Heart right ventricle (tissue), 16 donors: ENCODE data around the gene KRTAP10-1. TPM values are rescaled to one million over a fixed set of nuclear protein-coding genes. Genes with fewer than 3 reads are reported as not detected.
A peak's percentile ranks its signal among the peaks of the same experiment; 100 is the strongest.

Experiments used
- ATAC-seq, 8 donors: fragments of 200-7000 bp; cut with Tn5 transposase; one replicate each; pipeline ENCODE4 v1.9.1; 2020; ENCODE audit warnings: mild to moderate bottlenecking in 8 of 8, moderate library complexity in 8 of 8, moderate number of reproducible peaks in 1 of 8
- DNase-seq, 2 donors: peaks; one replicate each; pipeline ENCODE4 v3.0.0-alpha.2; 2020
- H3K27ac ChIP-seq, 10 donors: fragments of 200-600 bp; sonication (generic) in 2 of 10; one replicate each; pipeline versions ENCODE4 v1.5.0 to v1.8.0; 2020 to 2022; ENCODE audit warnings: mild to moderate bottlenecking in 3 of 10
- H3K27me3 ChIP-seq, 7 donors: fragments of 200-600 bp; one replicate each; pipeline ENCODE4 v1.8.0; 2021 to 2022; ENCODE audit warnings: mild to moderate bottlenecking in 2 of 7
- H3K36me3 ChIP-seq, 9 donors: fragments of 200-600 bp; sonication (generic) in 1 of 9; one replicate each; pipeline versions ENCODE4 v1.5.0 to v1.8.0; 2020 to 2022; ENCODE audit warnings: mild to moderate bottlenecking in 2 of 9
- H3K4me1 ChIP-seq, 9 donors: fragments of 200-600 bp; sonication (generic) in 1 of 9; one replicate each; pipeline versions ENCODE4 v1.5.0 to v1.8.0; 2020 to 2022; ENCODE audit warnings: mild to moderate bottlenecking in 4 of 9
- H3K4me3 ChIP-seq, 10 donors: fragments of 200-600 bp; sonication (generic) in 2 of 10; one replicate each; pipeline versions ENCODE4 v1.5.0 to v1.8.0; 2020 to 2022; ENCODE audit warnings: mild to moderate bottlenecking in 7 of 10, moderate library complexity in 2 of 10
- H3K9me3 ChIP-seq, 11 donors: fragments of 200-600 bp in 10 of 11; sonication (generic) in 2 of 11; one replicate each; pipeline versions ENCODE4 v1.5.0 to v1.8.0; 2013 to 2022; ENCODE audit warnings: mild to moderate bottlenecking in 2 of 11, control low read depth in 1 of 11, moderate library complexity in 1 of 11
- WGBS, 2 donors: extraction: QIAGEN DNeasy Blood & Tissue Kit; methylation state at CpG; one replicate each; pipeline ENCODE4 v1.1.7; 2013; ENCODE audit warnings: inconsistent platforms in 1 of 2; 5-methylcytosine and 5-hydroxymethylcytosine counted together
- intact Hi-C, 10 donors: fragments of 100-400 bp; cut with DNase I; formaldehyde crosslinking; loops; one replicate each; pipeline versions ENCODE4 v1.11.1 to v1.14.2; 2022
- polyA plus RNA-seq, 2 donors: library from polyadenylated mRNA; stranded (reverse); fragments of 200-250 nt; gene quantifications; one replicate each; pipeline ENCODE4 v1.2.3, GENCODE V29; 2013
- total RNA-seq, 10 donors: library from RNA; stranded (reverse); fragmentation: NEBNext Ultra II Directional in 3 of 10; extraction: Animal tissue kit (Norgen Biotek cat#: 25700) in 3 of 10; gene quantifications; one replicate each; pipeline versions ENCODE4 v1.2.1 to v1.2.4, GENCODE V29; 2021 to 2023
- TF ChIP-seq, protein P1 (sequence below), 9 donors: fragments of 200-600 bp; sonication (generic) in 2 of 9; IDR thresholded peaks; one replicate each; pipeline versions ENCODE4 v1.5.0 to v1.8.0; 2021 to 2022; ENCODE audit warnings: antibody characterized with exemption in 9 of 9, mild to moderate bottlenecking in 5 of 9, moderate library complexity in 1 of 9
- donor health status: Arrhythmogenic right ventricular cardiomyopathy.
- donor health status: ischemic (EF 13 %, LVEDD 7.1; RV severe dilation, severe dysfunction).
- donor health status: healthy with polysubstance abuse.
- donor health status: DM: no; HTN: yes; CAD: no.
- donor health status: DM: no; HTN: no; CAD: no.
- donor health status: ischemic (EF 25% LVEDD 6.9; RV normal size, moderate dysfunction).
- donor health status: ischemic (EF 25% LVEDD 5.7; RV mildly dilated, moderate dysfunction).
- donor health status: healthy.
- donor health status: DM: yes; HTN: yes; CAD: no.
- donor health status: Ischemic cardiomyopathy.
- donor health status: ischemic (EF 35%, LVEDD 5.7; RV mildly dilated, moderate dysfunction).
- donor health status: nonischemic (EF 11% LVEDD 7.7; RV severe dilation, severe dysfunction).
- donor health status: DM: yes; HTN: yes; CAD: no.
- donor health status: PGD.
- donor health status: ischemic (EF 29% LVEDD 5.4; RV normal size, mild dysfunction).
- donor health status: nonischemic (EF 23%, LVEDD 6.1; RV moderate dilation, normal function).

KRTAP10-1 gene
- total and polyA plus RNA-seq, 12 donors, result not detected

DNA sequence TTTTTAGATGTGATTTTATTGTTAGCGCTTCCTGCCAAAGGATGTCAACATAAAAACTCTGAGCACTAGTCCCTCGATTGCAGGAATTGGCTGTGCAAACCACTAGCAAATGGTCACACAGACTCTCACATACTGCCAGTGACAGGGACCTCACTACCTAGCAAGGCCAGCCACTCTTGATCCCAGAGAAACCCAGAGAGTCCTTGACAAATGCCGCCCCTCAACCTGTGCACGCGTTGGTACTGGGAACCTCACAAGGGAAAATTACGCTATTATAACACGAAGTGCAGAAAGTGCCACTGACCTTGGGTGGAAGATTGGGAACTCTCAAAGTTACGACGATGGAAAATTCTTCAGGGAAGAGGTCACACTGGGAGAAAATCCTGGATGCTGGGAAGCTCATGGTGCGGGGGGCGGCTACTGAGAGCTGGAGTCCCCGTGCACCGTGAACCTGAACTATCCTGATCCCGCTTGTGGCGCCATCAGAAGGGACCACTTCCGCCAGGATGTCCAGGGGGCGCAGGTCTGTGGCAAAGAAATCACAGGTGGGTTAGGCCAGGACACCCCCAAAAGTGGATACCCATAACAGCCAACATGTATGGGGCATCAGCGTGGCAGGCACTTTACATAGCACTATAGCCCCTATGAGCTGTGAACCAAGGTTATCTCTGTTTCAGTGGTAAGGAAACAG is 27.6 kb upstream of the KRTAP10-1 start:
- H3K27ac ChIP-seq, result no peak overlapping the region
- 91% methylated on average over 18 of the region's 18 CpGs for WGBS, 2 donors
- intact Hi-C loops, result no loop called here
- peaks cover 0 to 6% (median 0%) of the 10 kb centered on the region in 9 donors for H3K4me1 ChIP-seq
- DNase-seq (no peak), ATAC-seq (no peak)
- peaks cover 0 to 30% (median 3%) of the 10 kb centered on the region in 11 donors for H3K9me3 ChIP-seq
- no peaks in the 10 kb centered on the region for H3K36me3 ChIP-seq
- H3K27me3 ChIP-seq, result peaks cover 0 to 12% (median 0%) of the 10 kb centered on the region in 7 donors
- H3K4me3 ChIP-seq, result no peak overlapping the region
- TF ChIP-seq, protein P1, sequence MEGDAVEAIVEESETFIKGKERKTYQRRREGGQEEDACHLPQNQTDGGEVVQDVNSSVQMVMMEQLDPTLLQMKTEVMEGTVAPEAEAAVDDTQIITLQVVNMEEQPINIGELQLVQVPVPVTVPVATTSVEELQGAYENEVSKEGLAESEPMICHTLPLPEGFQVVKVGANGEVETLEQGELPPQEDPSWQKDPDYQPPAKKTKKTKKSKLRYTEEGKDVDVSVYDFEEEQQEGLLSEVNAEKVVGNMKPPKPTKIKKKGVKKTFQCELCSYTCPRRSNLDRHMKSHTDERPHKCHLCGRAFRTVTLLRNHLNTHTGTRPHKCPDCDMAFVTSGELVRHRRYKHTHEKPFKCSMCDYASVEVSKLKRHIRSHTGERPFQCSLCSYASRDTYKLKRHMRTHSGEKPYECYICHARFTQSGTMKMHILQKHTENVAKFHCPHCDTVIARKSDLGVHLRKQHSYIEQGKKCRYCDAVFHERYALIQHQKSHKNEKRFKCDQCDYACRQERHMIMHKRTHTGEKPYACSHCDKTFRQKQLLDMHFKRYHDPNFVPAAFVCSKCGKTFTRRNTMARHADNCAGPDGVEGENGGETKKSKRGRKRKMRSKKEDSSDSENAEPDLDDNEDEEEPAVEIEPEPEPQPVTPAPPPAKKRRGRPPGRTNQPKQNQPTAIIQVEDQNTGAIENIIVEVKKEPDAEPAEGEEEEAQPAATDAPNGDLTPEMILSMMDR (IDR thresholded peaks at IDR 0.05), result no peak

DNA sequence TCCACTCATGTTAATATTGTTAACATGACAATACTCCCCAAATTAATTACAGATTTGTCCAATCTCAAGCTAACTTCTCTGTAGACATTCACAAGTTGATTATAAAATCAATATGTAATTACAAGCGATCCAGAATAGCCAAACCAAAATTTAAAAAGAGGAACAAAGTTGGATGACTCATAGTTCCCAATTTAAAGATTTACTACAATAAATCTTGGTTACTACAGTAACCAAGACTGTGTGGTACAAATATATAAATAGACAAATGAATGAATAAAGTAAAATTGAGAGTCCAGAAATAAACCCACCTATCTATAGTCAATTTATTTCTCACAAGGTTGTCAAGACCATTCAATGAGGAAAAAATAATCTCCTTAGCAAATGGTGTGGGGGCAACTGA is 26.4 kb upstream of the KRTAP10-1 start:
- no peak for ATAC-seq
- intact Hi-C loops, result no loop called here
- WGBS, 2 donors, result 68 to 78% methylated on average over 1 of the region's 1 CpG

DNA sequence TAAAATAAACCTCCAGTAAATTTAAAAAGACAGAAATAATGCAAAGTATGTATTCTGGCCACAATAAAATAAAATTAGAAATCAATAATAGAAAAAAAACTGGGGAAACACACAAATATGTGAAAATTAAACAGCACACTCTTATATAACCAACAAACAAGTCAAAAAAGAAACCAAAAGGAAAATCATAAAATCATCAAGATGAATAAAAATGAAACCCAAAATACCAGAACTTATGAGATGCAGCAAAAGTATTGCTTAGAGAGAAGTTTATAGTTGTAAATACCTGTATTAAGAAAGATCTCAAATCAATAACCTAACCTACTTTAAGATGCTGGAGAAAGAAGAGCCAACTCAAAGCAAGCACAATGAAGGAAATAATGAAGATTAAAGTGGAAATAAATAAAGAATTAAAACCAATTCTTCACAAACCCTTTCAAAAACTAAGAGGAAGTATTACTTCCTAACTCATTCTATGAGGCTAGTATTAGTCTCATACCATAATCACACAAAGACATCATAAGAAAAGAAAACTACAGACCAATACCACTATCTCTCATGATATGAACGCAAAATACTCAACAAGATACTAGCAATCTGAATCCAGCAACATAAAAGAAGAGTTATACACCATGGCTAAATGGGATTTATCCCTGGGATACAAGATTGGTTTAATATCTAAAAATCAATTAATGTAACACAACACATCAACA is 25.0 kb upstream of the KRTAP10-1 start:
- H3K27ac ChIP-seq, result peak overlapping the region in 1 of 10 donors; percentile 54
- intact Hi-C loops, result no loop called here

More for the DNA sequence above, 26.4 kb upstream of the KRTAP10-1 start:
- H3K4me1 ChIP-seq, result peaks cover 0 to 6% (median 0%) of the 10 kb centered on the region in 9 donors
- peaks cover 0 to 12% (median 0%) of the 10 kb centered on the region in 7 donors for H3K27me3 ChIP-seq
- H3K27ac ChIP-seq, result no peak overlapping the region
- H3K9me3 ChIP-seq, result peaks cover 0 to 33% (median 8%) of the 10 kb centered on the region in 11 donors
- no peak overlapping the region for H3K4me3 ChIP-seq
- TF ChIP-seq, protein P1 (IDR thresholded peaks at IDR 0.05), result no peak
- H3K36me3 ChIP-seq, result no peaks in the 10 kb centered on the region
- no peak for DNase-seq

DNA sequence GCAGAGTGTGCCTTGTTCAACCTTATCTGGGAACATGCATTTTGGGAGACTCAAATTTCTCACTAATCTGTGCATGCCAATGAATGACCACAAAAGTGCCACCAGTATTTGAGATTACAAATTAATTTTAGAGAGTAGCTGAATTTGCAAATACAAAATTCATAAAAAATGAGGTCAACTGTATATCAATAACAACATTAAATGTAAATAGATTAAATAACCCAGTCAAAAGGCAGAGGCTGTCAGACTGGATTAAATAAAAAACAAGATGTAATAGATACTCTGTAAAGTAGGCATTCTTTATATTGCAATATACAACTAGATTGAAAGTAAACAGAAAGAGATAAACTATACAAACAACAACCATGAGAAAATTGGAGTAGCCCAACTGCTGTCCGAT is 24.1 kb upstream of the KRTAP10-1 start:
- peaks cover 0 to 6% (median 0%) of the 10 kb centered on the region in 9 donors for H3K4me1 ChIP-seq
- no peaks in the 10 kb centered on the region for H3K36me3 ChIP-seq
- peaks cover 0 to 33% (median 7%) of the 10 kb centered on the region in 11 donors for H3K9me3 ChIP-seq
- TF ChIP-seq, protein P1 (IDR thresholded peaks at IDR 0.05), result no peak
- intact Hi-C loops, result no loop called here
- peaks cover 0 to 12% (median 3%) of the 10 kb centered on the region in 7 donors for H3K27me3 ChIP-seq
- no peak overlapping the region for H3K4me3 ChIP-seq
- H3K27ac ChIP-seq, result no peak overlapping the region
- DNase-seq, result no peak
- ATAC-seq, result no peak
- WGBS, 2 donors, result 93 to 97% methylated on average over 1 of the region's 1 CpG

More for the DNA sequence above, 25.0 kb upstream of the KRTAP10-1 start:
- Histone ChIP-seq H3K9me3 (peaks cover 0 to 28% (median 7%) of the 10 kb centered on the region in 11 donors), H3K27me3 (peaks cover 0 to 12% (median 0%) of the 10 kb centered on the region in 7 donors), H3K4me1 (peaks cover 0 to 6% (median 0%) of the 10 kb centered on the region in 9 donors), H3K36me3 (no peaks in the 10 kb centered on the region), H3K4me3 (no peak overlapping the region)
- WGBS, 2 donors, result 2 to 49% methylated on average over 1 of the region's 1 CpG
- TF ChIP-seq, protein P1 (IDR thresholded peaks at IDR 0.05), result no peak
- no peak for ATAC-seq
- no peak for DNase-seq
